Astrocyte (in vitro differentiated cells and primary cell): Measurements from ENCODE around the gene PDZK1.

Experiments used
- EZH2 ChIP-seq: IDR thresholded peaks from 2 replicates; pipeline ENCODE4 v1.6.1; 2012; ENCODE audit warnings: mild to moderate bottlenecking, low read length, inconsistent platforms; ENCODE audit not compliant: insufficient read depth
- TF ChIP-seq, protein P1 (sequence below): IDR thresholded peaks from 2 replicates; pipeline ENCODE4 v1.5.1; 2011; ENCODE audit warnings: low read depth, mild to moderate bottlenecking, inconsistent platforms, low read length, moderate library complexity; ENCODE audit not compliant: insufficient read depth

DNA sequence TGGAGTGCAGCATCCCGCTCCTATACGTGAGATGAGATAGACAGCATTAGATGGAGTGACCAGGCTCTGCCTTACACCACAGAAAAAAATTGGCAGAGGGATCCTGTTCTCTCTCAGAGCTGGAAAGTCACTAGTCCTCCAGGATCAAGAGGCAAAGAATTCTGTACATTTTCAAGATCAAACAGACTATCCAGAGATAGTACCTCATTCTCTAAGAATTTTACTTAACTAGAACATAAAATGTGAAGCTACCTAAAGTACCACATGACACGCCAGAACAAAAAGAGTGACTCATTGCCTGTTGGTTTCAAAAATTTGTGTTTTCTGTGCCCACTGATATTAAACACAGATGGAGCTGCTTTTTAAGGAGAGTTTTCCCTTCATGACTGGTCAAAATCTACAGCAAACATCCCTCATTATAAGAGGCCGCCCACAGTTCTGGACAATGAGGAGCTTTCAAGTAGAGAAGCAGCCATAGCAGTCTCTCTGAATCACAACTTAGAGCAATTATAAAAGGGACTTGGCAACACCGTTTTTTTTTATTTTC, 44.4 kb upstream of the PDZK1 start:
- TF ChIP-seq, protein P1, sequence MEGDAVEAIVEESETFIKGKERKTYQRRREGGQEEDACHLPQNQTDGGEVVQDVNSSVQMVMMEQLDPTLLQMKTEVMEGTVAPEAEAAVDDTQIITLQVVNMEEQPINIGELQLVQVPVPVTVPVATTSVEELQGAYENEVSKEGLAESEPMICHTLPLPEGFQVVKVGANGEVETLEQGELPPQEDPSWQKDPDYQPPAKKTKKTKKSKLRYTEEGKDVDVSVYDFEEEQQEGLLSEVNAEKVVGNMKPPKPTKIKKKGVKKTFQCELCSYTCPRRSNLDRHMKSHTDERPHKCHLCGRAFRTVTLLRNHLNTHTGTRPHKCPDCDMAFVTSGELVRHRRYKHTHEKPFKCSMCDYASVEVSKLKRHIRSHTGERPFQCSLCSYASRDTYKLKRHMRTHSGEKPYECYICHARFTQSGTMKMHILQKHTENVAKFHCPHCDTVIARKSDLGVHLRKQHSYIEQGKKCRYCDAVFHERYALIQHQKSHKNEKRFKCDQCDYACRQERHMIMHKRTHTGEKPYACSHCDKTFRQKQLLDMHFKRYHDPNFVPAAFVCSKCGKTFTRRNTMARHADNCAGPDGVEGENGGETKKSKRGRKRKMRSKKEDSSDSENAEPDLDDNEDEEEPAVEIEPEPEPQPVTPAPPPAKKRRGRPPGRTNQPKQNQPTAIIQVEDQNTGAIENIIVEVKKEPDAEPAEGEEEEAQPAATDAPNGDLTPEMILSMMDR, result no peak
- TF ChIP-seq EZH2, result no peak
